ENCODE results near the gene BCAS1.

BCAS1 gene

GRCh38 chr20:54000914-54001313 is 69.5 kb downstream of the BCAS1 start:
- H4K8ac ChIP-seq (ENCODE audit: low read depth, low read length), result no peak overlapping the region
- no peaks in the 10 kb centered on the region for H3K79me2 ChIP-seq (ENCODE audit: control insufficient read depth, insufficient read depth, low read length, poor library complexity)
- H2BK120ac ChIP-seq (ENCODE audit: insufficient read depth, low read length, poor library complexity), result no peak overlapping the region
- no peak overlapping the region for H3K9ac ChIP-seq (ENCODE audit: low read length)
- no peak for DNase-seq
- no CpG with 5 or more reads among the region's 2 CpGs for WGBS (ENCODE audit: extremely low coverage, insufficient coverage, insufficient read length)
- no peaks in the 10 kb centered on the region for H3K79me1 ChIP-seq (ENCODE audit: low read length)
- no peak overlapping the region for H3K27ac ChIP-seq (ENCODE audit: low read depth, low read length)
- H4K91ac ChIP-seq (ENCODE audit: low read depth, low read length), result no peak overlapping the region
- H3K4me1 ChIP-seq (ENCODE audit: control insufficient read depth in 1 of 2, insufficient read depth in 2 of 2, low read length in 2 of 2), result no peaks in the 10 kb centered on the region
- no peak overlapping the region for H4K12ac ChIP-seq (ENCODE audit: low read depth, low read length)
- H3K36me3 ChIP-seq (ENCODE audit: control insufficient read depth in 1 of 2, insufficient read depth in 2 of 2, low read length in 2 of 2), result no peaks in the 10 kb centered on the region
- no peak overlapping the region for H2AFZ ChIP-seq (ENCODE audit: insufficient read depth, low read length, poor library complexity)
- H3K4ac ChIP-seq (ENCODE audit: low read depth, low read length), result no peak overlapping the region
- no peak overlapping the region for H2AK5ac ChIP-seq (ENCODE audit: low read length)
- no peak overlapping the region for H3K4me2 ChIP-seq (ENCODE audit: low read length)
- no peaks in the 10 kb centered on the region for H3K27me3 ChIP-seq (ENCODE audit: insufficient read depth, low read length)
- no peak overlapping the region for H2BK12ac ChIP-seq (ENCODE audit: low read length)
- H3K14ac ChIP-seq (ENCODE audit: low read length), result no peak overlapping the region
- no peak overlapping the region for H3K18ac ChIP-seq (ENCODE audit: low read length)
- no peak overlapping the region for H3K4me3 ChIP-seq (ENCODE audit: low read depth, low read length)
- H2BK5ac ChIP-seq (ENCODE audit: low read depth, low read length, poor library complexity), result no peak overlapping the region
- H3K9me3 ChIP-seq (ENCODE audit: insufficient read depth, low read depth, low read length), result no peaks in the 10 kb centered on the region
- H3K23ac ChIP-seq (ENCODE audit: low read length), result no peak overlapping the region

- no peak overlapping the region for H3K4me3 ChIP-seq (ENCODE audit: low read depth, low read length)
- no peaks in the 10 kb centered on the region for H3K79me1 ChIP-seq (ENCODE audit: low read length)
- H3K14ac ChIP-seq (ENCODE audit: low read length), result no peak overlapping the region
Measured at GRCh38 chr20:54000262-54000661, 70.1 kb downstream of the BCAS1 start.

GRCh38 chr20:53999077-53999476 is 71.3 kb downstream of the BCAS1 start:
- Histone ChIP-seq H2BK5ac (ENCODE audit: low read depth, low read length, poor library complexity) (no peak overlapping the region), H3K18ac (ENCODE audit: low read length) (no peak overlapping the region), H4K91ac (ENCODE audit: low read depth, low read length) (no peak overlapping the region), H2BK12ac (ENCODE audit: low read length) (no peak overlapping the region), H2AFZ (ENCODE audit: insufficient read depth, low read length, poor library complexity) (no peak overlapping the region), H3K79me1 (ENCODE audit: low read length) (no peaks in the 10 kb centered on the region), H3K4me2 (ENCODE audit: low read length) (no peak overlapping the region), H3K4me1 (ENCODE audit: control insufficient read depth in 1 of 2, insufficient read depth in 2 of 2, low read length in 2 of 2) (no peaks in the 10 kb centered on the region), H3K79me2 (ENCODE audit: control insufficient read depth, insufficient read depth, low read length, poor library complexity) (no peaks in the 10 kb centered on the region), H3K27ac (ENCODE audit: low read depth, low read length) (no peak overlapping the region), H4K12ac (ENCODE audit: low read depth, low read length) (no peak overlapping the region), H3K4me3 (ENCODE audit: low read depth, low read length) (no peak overlapping the region), H2AK5ac (ENCODE audit: low read length) (no peak overlapping the region), H3K9ac (ENCODE audit: low read length) (no peak overlapping the region), H3K14ac (ENCODE audit: low read length) (no peak overlapping the region), H4K8ac (ENCODE audit: low read depth, low read length) (no peak overlapping the region), H3K9me3 (ENCODE audit: insufficient read depth, low read depth, low read length) (no peaks in the 10 kb centered on the region), H3K27me3 (ENCODE audit: insufficient read depth, low read length) (no peaks in the 10 kb centered on the region), H3K36me3 (ENCODE audit: control insufficient read depth in 1 of 2, insufficient read depth in 2 of 2, low read length in 2 of 2) (no peaks in the 10 kb centered on the region), H3K23ac (ENCODE audit: low read length) (no peak overlapping the region), H2BK120ac (ENCODE audit: insufficient read depth, low read length, poor library complexity) (no peak overlapping the region), H3K4ac (ENCODE audit: low read depth, low read length) (no peak overlapping the region)
- no peak for DNase-seq
- WGBS (ENCODE audit: extremely low coverage, insufficient coverage, insufficient read length), result no CpG with 5 or more reads among the region's 3 CpGs

More at GRCh38 chr20:54000262-54000661, 70.1 kb downstream of the BCAS1 start:
- H3K23ac ChIP-seq (ENCODE audit: low read length), result no peak overlapping the region
- H4K12ac ChIP-seq (ENCODE audit: low read depth, low read length), result no peak overlapping the region
- H3K27me3 ChIP-seq (ENCODE audit: insufficient read depth, low read length), result no peaks in the 10 kb centered on the region
- H2AK5ac ChIP-seq (ENCODE audit: low read length), result no peak overlapping the region
- no peak overlapping the region for H3K4me2 ChIP-seq (ENCODE audit: low read length)
- H4K91ac ChIP-seq (ENCODE audit: low read depth, low read length), result no peak overlapping the region
- no peaks in the 10 kb centered on the region for H3K36me3 ChIP-seq (ENCODE audit: control insufficient read depth in 1 of 2, insufficient read depth in 2 of 2, low read length in 2 of 2)
- no peak overlapping the region for H2BK12ac ChIP-seq (ENCODE audit: low read length)
- H3K79me2 ChIP-seq (ENCODE audit: control insufficient read depth, insufficient read depth, low read length, poor library complexity), result no peaks in the 10 kb centered on the region
- DNase-seq, result no peak
- H3K9me3 ChIP-seq (ENCODE audit: insufficient read depth, low read depth, low read length), result no peaks in the 10 kb centered on the region
- H3K9ac ChIP-seq (ENCODE audit: low read length), result no peak overlapping the region
- H2AFZ ChIP-seq (ENCODE audit: insufficient read depth, low read length, poor library complexity), result no peak overlapping the region
- H3K4ac ChIP-seq (ENCODE audit: low read depth, low read length), result no peak overlapping the region
- no peaks in the 10 kb centered on the region for H3K4me1 ChIP-seq (ENCODE audit: control insufficient read depth in 1 of 2, insufficient read depth in 2 of 2, low read length in 2 of 2)
- no peak overlapping the region for H2BK5ac ChIP-seq (ENCODE audit: low read depth, low read length, poor library complexity)
- no peak overlapping the region for H2BK120ac ChIP-seq (ENCODE audit: insufficient read depth, low read length, poor library complexity)
- H3K27ac ChIP-seq (ENCODE audit: low read depth, low read length), result no peak overlapping the region
- H4K8ac ChIP-seq (ENCODE audit: low read depth, low read length), result no peak overlapping the region
- H3K18ac ChIP-seq (ENCODE audit: low read length), result no peak overlapping the region

- Histone ChIP-seq H4K8ac (ENCODE audit: low read depth, low read length) (no peak overlapping the region), H2AFZ (ENCODE audit: insufficient read depth, low read length, poor library complexity) (no peak overlapping the region), H2BK12ac (ENCODE audit: low read length) (no peak overlapping the region), H3K18ac (ENCODE audit: low read length) (no peak overlapping the region), H4K12ac (ENCODE audit: low read depth, low read length) (no peak overlapping the region), H3K79me2 (ENCODE audit: control insufficient read depth, insufficient read depth, low read length, poor library complexity) (no peaks in the 10 kb centered on the region), H4K91ac (ENCODE audit: low read depth, low read length) (no peak overlapping the region), H3K27ac (ENCODE audit: low read depth, low read length) (no peak overlapping the region), H2BK120ac (ENCODE audit: insufficient read depth, low read length, poor library complexity) (no peak overlapping the region), H3K4me2 (ENCODE audit: low read length) (no peak overlapping the region), H3K27me3 (ENCODE audit: insufficient read depth, low read length) (no peaks in the 10 kb centered on the region), H2AK5ac (ENCODE audit: low read length) (no peak overlapping the region), H3K79me1 (ENCODE audit: low read length) (no peaks in the 10 kb centered on the region), H3K9ac (ENCODE audit: low read length) (no peak overlapping the region), H3K36me3 (ENCODE audit: control insufficient read depth in 1 of 2, insufficient read depth in 2 of 2, low read length in 2 of 2) (no peaks in the 10 kb centered on the region), H3K23ac (ENCODE audit: low read length) (no peak overlapping the region), H3K9me3 (ENCODE audit: insufficient read depth, low read depth, low read length) (no peaks in the 10 kb centered on the region), H3K4ac (ENCODE audit: low read depth, low read length) (no peak overlapping the region), H3K4me3 (ENCODE audit: low read depth, low read length) (no peak overlapping the region), H3K4me1 (ENCODE audit: control insufficient read depth in 1 of 2, insufficient read depth in 2 of 2, low read length in 2 of 2) (no peaks in the 10 kb centered on the region), H2BK5ac (ENCODE audit: low read depth, low read length, poor library complexity) (no peak overlapping the region), H3K14ac (ENCODE audit: low read length) (no peak overlapping the region)
- WGBS (ENCODE audit: extremely low coverage, insufficient coverage, insufficient read length), result no CpG with 5 or more reads among the region's 10 CpGs
- peak in 1 of 2 donors; percentile 55 for DNase-seq
Measured at GRCh38 chr20:53996584-53997486, 73.6 kb downstream of the BCAS1 start.

Data from trophoblast cell (in vitro differentiated cells and primary cell).